ENCODE results near the gene G2E3.

DNA sequence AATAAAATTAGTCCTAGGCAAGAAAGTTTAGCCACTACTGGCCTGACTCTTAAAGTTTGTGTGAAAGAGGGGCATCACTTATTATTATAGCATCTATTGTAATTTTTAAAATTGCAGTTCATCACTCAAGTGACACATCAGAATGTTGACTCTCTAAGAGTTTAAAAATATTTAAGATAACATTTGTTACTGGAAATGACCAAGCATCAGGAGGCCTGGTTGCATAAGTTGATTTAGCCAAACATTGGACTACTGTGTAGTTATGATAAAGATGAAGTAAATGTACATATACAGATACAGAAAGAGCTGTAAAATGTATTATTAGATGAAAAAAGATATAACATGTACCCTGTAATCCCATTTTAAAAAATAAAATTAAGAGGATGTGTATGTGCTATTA lies 110.6 kb downstream of the G2E3 start:
- TF ChIP-seq, protein P1, sequence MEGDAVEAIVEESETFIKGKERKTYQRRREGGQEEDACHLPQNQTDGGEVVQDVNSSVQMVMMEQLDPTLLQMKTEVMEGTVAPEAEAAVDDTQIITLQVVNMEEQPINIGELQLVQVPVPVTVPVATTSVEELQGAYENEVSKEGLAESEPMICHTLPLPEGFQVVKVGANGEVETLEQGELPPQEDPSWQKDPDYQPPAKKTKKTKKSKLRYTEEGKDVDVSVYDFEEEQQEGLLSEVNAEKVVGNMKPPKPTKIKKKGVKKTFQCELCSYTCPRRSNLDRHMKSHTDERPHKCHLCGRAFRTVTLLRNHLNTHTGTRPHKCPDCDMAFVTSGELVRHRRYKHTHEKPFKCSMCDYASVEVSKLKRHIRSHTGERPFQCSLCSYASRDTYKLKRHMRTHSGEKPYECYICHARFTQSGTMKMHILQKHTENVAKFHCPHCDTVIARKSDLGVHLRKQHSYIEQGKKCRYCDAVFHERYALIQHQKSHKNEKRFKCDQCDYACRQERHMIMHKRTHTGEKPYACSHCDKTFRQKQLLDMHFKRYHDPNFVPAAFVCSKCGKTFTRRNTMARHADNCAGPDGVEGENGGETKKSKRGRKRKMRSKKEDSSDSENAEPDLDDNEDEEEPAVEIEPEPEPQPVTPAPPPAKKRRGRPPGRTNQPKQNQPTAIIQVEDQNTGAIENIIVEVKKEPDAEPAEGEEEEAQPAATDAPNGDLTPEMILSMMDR (IDR thresholded peaks at IDR 0.05; ENCODE audit: insufficient read depth, low read length), result no peak
- TF ChIP-seq, protein P2, sequence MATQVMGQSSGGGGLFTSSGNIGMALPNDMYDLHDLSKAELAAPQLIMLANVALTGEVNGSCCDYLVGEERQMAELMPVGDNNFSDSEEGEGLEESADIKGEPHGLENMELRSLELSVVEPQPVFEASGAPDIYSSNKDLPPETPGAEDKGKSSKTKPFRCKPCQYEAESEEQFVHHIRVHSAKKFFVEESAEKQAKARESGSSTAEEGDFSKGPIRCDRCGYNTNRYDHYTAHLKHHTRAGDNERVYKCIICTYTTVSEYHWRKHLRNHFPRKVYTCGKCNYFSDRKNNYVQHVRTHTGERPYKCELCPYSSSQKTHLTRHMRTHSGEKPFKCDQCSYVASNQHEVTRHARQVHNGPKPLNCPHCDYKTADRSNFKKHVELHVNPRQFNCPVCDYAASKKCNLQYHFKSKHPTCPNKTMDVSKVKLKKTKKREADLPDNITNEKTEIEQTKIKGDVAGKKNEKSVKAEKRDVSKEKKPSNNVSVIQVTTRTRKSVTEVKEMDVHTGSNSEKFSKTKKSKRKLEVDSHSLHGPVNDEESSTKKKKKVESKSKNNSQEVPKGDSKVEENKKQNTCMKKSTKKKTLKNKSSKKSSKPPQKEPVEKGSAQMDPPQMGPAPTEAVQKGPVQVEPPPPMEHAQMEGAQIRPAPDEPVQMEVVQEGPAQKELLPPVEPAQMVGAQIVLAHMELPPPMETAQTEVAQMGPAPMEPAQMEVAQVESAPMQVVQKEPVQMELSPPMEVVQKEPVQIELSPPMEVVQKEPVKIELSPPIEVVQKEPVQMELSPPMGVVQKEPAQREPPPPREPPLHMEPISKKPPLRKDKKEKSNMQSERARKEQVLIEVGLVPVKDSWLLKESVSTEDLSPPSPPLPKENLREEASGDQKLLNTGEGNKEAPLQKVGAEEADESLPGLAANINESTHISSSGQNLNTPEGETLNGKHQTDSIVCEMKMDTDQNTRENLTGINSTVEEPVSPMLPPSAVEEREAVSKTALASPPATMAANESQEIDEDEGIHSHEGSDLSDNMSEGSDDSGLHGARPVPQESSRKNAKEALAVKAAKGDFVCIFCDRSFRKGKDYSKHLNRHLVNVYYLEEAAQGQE (IDR thresholded peaks at IDR 0.05; ENCODE audit: insufficient replicate concordance, low read depth), result no peak
- TF ChIP-seq POLR2AphosphoS5 (IDR thresholded peaks at IDR 0.05; ENCODE audit: low read depth), result no peak
